ENCODE measurements around the gene QPRT.
"Not testable (repeated sequence)": the region's sequence is repeated elsewhere in the genome, so short reads cannot be mapped to it uniquely, and the experiment has no call there.

Gene QPRT

DNA sequence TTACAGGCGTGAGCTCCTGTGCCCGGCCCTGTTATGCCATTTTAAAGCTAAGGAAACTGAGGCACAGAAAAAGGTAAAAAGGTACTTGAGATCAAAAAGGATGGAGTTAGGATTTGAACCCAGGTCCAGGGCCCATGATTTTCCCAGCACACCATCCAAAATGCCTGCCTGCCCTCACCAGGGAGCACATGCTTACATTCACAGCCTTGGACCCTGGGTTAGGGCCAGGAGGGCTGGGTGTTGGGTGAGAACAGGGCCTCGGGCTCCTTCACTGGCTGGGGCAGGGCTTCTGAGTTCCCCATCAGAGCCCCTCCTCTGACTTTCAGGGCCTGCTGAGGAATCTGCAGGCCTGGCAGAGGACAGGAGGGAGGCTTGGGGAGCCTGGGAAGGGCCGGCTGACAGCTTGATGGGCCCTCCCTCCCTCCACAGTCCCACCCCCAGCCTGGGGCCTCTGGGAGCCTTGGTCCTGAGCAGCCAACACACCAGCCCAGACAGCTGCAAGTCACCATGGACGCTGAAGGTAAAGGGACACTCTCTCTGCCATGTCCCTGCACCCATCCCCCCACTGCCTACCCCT, at the start of gene QPRT:
TSS of gene QPRT (plus strand) at position 490 of the 577 bp plus-strand sequence. CDS start at position 508, 18 bp downstream.
- peak; percentile 49 for DNase-seq (ENCODE audit: low spot score)

- not testable (repeated sequence) for DNase-seq (ENCODE audit: low spot score)
These were observed 49.7 kb upstream of the QPRT start for GRCh38 chr16:29629318-29629717.

- DNase-seq (ENCODE audit: low spot score): not testable (repeated sequence)
These were observed 47.3 kb upstream of the QPRT start for GRCh38 chr16:29631658-29632057.

- not testable (repeated sequence) for DNase-seq (ENCODE audit: low spot score)
These were observed 43.1 kb upstream of the QPRT start for GRCh38 chr16:29635902-29636301.

DNA sequence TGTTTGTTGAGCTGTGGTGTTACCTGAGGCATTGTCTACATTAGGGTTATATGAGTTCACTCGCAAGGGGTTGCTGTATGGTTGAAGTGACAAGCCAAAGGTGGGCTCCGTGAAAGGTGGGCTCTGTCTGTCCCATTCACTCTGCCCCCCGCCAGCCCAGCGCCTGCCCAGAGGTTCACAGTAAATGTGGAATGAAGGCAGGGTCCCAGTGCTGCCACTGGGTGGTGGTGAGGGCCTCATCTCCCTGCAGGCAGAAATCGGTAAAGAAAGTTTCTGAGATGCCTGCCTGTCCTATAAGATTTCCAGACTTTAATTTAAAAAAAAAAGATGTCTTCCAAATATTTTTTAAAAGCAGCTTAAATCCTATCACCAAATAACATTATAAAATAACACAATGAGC, 42.6 kb upstream of the QPRT start:
- not testable (repeated sequence) for DNase-seq (ENCODE audit: low spot score)

- not testable (repeated sequence) for DNase-seq (ENCODE audit: low spot score)
These were observed 40.2 kb upstream of the QPRT start for GRCh38 chr16:29638751-29639150.

GRCh38 chr16:29641561-29641960, 37.4 kb upstream of the QPRT start:
- peak; percentile 9 for DNase-seq (ENCODE audit: low spot score)

GRCh38 chr16:29643596-29643995, 35.4 kb upstream of the QPRT start:
- no peak for DNase-seq (ENCODE audit: low spot score)

- no peak for DNase-seq (ENCODE audit: low spot score)
These were observed 34.6 kb upstream of the QPRT start for GRCh38 chr16:29644338-29644857.

DNA sequence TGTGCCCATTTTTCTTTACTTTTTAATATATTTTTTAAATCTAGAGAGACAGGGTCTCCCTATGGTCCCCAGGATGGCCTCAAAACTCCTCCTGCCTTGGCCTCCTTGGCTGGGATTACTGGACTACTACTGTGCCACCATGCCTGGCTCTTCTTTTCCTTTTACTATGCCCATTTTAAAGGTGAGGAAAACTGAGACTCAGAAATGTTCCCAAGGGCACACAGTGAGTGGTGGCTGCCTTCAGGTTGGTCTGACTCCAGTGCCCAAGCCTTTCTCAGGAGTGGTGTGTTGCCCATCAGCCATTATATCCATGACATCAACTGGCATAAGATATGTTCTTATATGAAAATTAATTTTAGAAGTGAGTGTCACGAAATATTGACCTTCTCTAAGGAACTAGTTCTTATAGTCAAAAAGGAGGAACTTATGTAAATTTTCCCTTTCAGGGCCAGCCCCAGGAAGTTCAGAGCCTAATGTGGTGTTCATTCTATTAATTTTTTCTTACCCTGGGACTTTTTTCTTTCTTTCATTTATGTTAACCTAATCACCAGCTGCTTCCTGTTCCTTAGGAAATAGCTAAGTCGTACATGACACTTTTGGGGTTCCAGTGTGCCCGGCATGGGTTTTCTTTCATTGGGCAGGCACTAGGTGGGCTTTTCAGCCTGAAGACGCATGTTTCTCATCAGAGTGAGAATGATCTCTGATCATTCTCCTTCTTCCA, 33.8 kb upstream of the QPRT start:
- no peak for DNase-seq (ENCODE audit: low spot score)

DNA sequence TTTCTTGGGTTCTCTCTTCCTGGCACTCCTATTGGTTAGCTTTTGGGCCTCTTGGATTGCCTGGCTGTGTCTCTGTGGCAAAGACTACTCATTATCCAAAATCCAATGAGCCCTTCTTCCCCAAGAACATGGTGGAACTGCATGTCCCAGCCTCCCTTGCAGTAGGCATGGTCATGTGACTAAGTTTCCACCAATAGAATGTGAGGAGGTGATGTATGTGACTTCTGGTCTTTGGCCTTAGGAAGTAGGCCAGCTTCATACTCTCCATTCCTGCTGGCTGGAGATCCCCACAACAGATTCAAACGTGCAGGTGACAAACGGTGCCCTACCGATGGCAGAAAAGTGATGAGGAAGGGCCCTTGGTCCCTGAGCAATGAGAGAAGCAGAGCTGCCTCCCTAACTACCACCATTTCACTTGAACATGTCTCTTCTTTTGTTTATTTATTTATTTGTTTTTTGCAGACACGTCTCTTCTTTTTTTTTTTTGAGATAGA, 33.2 kb upstream of the QPRT start:
- no peak for DNase-seq (ENCODE audit: low spot score)

GRCh38 chr16:29646947-29647346, 32.0 kb upstream of the QPRT start:
- DNase-seq (ENCODE audit: low spot score): no peak

DNA sequence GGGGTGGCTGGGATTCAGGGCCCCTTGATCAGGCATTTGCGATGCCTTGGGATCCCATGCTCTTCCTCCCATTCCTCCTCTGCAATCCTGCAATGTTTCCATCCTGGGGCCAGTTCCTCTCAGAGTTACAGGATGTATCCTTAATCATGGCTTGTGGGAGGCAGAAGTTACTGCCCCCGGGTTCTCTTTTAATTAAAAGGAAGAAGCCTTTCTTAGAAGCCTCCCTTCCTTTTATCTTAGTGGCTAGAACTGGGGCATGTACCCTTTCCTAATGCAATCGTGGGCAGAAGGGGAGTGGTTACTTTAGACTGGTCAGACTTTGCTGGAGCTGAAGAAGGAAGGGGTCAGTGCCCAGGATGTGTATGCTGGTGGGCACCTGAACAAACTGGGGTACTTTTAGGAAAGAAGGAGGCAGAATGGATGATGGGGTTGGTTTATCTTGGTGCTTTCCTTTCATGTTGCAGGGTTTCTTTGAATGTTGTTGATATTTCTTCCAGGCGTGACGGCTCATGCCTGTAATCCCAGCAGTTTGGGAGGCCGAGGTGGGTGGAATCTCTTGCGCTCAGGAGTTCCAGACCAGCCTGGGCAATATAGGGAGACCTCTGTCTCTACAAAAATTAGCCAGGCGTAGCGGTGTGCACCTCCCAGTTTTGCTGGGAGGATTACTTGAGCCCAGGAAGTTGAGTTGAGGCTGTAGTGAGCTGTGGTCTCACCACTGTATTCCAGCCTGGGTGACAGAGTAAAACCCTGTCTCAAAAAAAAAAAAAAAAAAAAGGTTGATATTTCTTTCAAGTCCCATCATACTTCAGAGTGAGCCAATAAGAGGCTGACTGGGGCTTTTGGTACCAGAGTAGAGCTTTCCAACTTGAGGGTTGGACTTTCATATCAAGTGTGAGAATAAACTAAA, 29.1 kb upstream of the QPRT start:
- DNase-seq (ENCODE audit: low spot score): no peak

DNA sequence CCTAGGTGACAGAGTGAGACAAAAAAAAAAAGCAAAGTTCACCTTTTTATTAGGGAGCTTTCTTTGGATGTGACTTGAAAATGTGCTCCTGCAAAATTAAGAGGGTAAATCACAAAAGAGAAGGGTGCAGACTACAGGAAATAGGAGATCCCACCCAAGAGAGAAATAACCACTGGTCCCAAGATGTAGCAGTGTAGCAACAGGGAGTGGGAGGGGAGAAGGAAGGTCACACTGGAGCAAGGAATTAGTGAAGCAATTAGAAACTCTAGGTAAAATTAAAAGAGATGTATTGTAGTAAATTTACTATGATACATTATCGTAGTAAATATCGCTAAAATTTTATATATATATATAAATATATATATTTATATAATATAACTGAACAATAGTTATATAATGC, 28.2 kb upstream of the QPRT start:
- no peak for DNase-seq (ENCODE audit: low spot score)

DNA sequence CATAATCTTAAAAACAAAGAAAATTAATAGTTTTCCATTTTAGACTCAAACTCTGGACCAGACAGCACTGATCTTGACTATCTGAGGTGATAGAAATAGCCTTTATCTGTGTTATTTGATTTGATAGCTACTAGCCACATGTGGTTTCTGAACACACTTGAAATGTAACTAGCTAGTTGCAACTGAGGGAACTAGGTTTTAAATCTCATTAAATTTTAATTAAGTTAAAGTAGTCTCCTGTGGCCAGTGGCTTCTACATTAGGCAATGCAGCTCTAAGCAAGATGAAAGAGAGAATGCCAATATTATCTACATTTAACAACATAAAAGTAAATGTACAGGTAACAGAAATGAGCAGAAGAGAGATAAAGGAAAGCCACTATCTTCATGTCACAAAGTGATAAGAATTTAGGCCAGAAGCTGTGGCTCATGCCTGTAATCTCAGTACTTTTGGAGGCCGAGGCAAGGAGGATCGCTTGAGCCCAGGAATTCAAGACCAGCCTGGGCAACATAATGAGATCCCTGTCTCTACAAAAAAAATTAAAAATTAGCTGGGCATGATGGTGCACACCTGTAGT, 27.1 kb upstream of the QPRT start:
- DNase-seq (ENCODE audit: low spot score): no peak

DNA sequence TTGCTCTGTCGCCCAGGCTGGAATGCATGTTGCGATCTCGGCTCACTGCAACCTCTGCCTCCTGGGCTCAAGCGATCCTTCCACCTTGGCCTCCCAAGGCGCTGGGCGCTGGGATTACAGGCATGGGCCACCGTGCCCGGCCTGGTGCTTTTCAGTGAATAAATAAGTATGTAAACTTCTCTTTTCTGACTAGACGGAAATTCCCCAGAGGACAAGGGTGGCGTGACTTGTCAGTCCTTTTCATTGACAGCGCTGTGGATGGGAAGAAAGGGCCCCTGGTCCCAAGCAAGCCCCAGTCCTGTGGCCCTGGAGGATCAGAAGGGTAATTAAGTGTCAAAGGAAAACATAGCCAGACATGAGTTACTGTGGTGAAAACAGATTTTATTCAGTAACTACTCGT, 25.5 kb upstream of the QPRT start:
- DNase-seq (ENCODE audit: low spot score): no peak

DNA sequence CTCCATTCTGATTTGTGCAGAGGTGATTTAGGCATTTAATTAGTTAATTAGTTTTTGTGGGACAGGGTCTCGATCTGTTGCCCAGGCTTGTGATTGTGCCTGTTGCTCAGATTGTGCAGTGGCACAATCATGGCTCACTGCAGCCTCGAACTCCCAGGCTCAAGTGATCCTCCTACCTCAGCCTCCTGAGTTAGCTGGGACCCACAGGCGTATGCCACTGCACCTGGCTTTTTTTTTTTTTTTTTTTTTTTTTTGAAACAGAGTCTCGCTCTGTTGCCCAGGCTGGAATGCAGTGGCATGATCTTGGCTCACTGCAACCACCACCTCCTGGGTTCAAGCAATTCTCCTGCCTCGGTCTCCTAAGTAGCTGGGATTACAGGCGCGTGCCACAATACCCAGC, 25.1 kb upstream of the QPRT start:
- not testable (repeated sequence) for DNase-seq (ENCODE audit: low spot score)

DNA sequence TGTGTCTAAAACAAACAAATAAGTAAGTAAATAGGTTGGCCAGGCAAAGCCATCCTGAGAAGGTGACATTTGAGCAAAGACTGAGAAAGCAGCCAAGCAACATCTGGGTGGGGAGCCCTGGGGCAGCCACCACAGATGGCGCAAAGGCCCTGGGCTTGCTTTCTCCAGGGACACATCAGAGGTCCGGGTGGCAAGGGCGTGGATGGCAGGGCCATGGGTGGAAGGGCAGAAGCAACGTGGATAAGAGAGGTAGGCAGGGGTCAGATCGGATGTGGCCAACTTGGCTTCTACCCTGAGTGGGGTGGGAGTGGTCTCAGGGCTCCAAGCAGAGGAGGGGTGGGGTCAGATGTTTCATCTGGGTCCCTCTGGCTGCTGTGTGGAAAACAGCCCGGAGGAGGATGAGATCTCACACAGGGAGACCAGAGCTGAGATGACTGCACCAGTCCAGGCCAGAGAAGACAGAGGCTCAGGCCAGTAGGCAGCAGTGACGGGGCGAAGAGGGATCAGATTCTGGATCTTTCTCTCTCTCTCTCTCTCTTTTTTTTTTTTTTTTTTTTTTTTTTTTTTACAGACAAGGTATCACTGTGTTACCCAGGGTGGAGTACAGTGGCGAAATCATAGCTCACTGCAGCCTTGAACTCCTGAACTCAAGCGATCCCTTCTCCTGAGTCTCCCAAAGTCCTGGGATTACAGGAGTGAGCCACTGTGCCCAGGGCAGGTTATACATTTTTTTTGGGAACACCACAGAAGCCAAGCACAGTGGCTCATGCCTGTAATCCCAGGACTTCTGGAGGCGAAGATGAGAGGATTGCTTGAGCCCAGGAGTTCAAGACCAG, 22.1 kb upstream of the QPRT start:
- no peak for DNase-seq (ENCODE audit: low spot score)

- DNase-seq (ENCODE audit: low spot score): no peak
These were observed 20.3 kb upstream of the QPRT start for GRCh38 chr16:29658705-29659104.

GRCh38 chr16:29662000-29662728, 16.8 kb upstream of the QPRT start:
- DNase-seq (ENCODE audit: low spot score): no peak

DNA sequence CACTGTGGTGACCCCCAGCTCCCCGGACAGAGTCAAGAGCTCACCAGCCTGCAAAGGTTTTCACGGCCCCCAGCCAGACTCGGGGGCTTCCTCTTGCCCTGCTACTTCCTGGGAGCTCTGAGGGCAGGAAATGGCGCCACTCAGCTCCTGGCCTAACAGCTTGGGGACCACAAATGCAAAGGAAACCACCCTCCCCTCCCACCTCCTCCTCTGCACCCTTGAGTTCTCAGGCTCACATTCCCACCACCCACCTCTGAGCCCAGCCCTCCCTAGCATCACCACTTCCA, 16.3 kb upstream of the QPRT start:
- DNase-seq (ENCODE audit: low spot score): no peak

Data from AG20443 (cell line).